Motor neuron (in vitro differentiated cells): ENCODE measurements around the gene S100A2. TPM values are rescaled to one million over a fixed set of nuclear protein-coding genes. Genes with fewer than 3 reads are reported as not detected.

ENCODE experiments used
- ATAC-seq, 8 experiments: fragments of 200-7000 bp; cut with Tn5 transposase; replicated peaks in 6 of 8; 2 replicates each; pipeline ENCODE4 v1.8.0; 2021; ENCODE audit warnings: mild to moderate bottlenecking in 8 of 8, moderate library complexity in 8 of 8
- H3K27ac ChIP-seq, 2 donors: fragments of 250-450 bp; sonication (Bioruptor Pico); 2 replicates each; pipeline ENCODE4 v1.9.0; 2021; ENCODE audit warnings: antibody characterized with exemption in 2 of 2, mild to moderate bottlenecking in 2 of 2, moderate library complexity in 1 of 2
- H3K4me1 ChIP-seq, 2 donors: fragments of 250-450 bp; sonication (Bioruptor Pico); replicated peaks in 1 of 2; 2 replicates each; pipeline ENCODE4 v1.6.1; 2021; ENCODE audit warnings: antibody characterized with exemption in 2 of 2, mild to moderate bottlenecking in 2 of 2, moderate library complexity in 1 of 2
- H3K4me3 ChIP-seq, 5 donors: fragments of 250-450 bp; sonication (Bioruptor Pico); 2 replicates each; pipeline ENCODE4 v1.9.0; 2021; ENCODE audit warnings: antibody characterized with exemption in 5 of 5, mild to moderate bottlenecking in 5 of 5, moderate library complexity in 4 of 5
- WGBS, 10 experiments: fragments of 450-650 bp; shearing (Covaris generic); methylation state at CpG; one replicate each; pipeline ENCODE4 v1.0.0; 2022; 5-methylcytosine and 5-hydroxymethylcytosine counted together
- in situ Hi-C, 9 experiments: fragments of 400-800 bp; cut with MboI; loops; one replicate each; pipeline ENCODE4 v1.15.0; 2021; ENCODE audit warnings: low sequenced_read_pairs in 9 of 9, low pct_unique_long_range_greater_than_20kb in 2 of 9; ENCODE audit not compliant: unreplicated experiment in 9 of 9
- total RNA-seq, 8 experiments: library from RNA; unstranded; fragments of 300-600 nt; gene quantifications; 2 replicates each; pipeline versions ENCODE4 v1.2.3 to v1.2.4, GENCODE V29; 2022

S100A2 gene
- total RNA-seq, 8 experiments from 2014 or later, result 0.23 to 4.5 (median 1.5) TPM; not detected in 2

- ATAC-seq, result no peak
These were observed 19.3 kb downstream of the S100A2 start for GRCh38 chr1:153546371-153546770.

GRCh38 chr1:153545067-153546055 is 20.3 kb downstream of the S100A2 start, which contains the start of gene S100A4:
Gene S100A4 (minus strand): TSS chr1:153545806. CDS start chr1:153544794, 1,012 bp downstream.
- Histone ChIP-seq H3K4me1 (peaks cover 19 to 25% of the 10 kb centered on the region in 2 donors), H3K27ac (peak within 1 kb of the TSS in 1 of 2 donors; percentile 68), H3K4me3 (no peak within 1 kb of the TSS)
- 0 to 100% (median 20%) methylated on average over 1 to 9 of the region's 19 CpGs; no CpG with 5 or more reads in 2 of the 10 experiments for WGBS, 10 experiments
- peak; percentile 39 to 95 (median 92) for ATAC-seq
- in situ Hi-C loops, result no loop called here

More at GRCh38 chr1:153546371-153546770, 19.3 kb downstream of the S100A2 start:
- 0 to 100% (median 100%) methylated on average over 2 to 4 of the region's 8 CpGs; no CpG with 5 or more reads in 7 of the 10 experiments for WGBS, 10 experiments
- Histone ChIP-seq H3K27ac (no peak overlapping the region), H3K4me1 (peaks cover 19 to 25% of the 10 kb centered on the region in 2 donors), H3K4me3 (no peak overlapping the region)
- in situ Hi-C loops, result no loop called here

GRCh38 chr1:153544453-153545066 is 21.1 kb downstream of the S100A2 start:
- Histone ChIP-seq H3K27ac (peak overlapping the region in 1 of 2 donors; percentile 68), H3K4me1 (peaks cover 19 to 25% of the 10 kb centered on the region in 2 donors), H3K4me3 (no peak overlapping the region)
- in situ Hi-C loops, result no loop called here
- ATAC-seq, result no peak
- WGBS, 10 experiments, result 56 to 67% (median 62%) methylated on average over 3 to 9 of the region's 10 CpGs; no CpG with 5 or more reads in 7 of the 10 experiments

GRCh38 chr1:153543736-153544135 is 21.9 kb downstream of the S100A2 start:
- Histone ChIP-seq H3K4me1 (peaks cover 19 to 25% of the 10 kb centered on the region in 2 donors), H3K27ac (no peak overlapping the region), H3K4me3 (no peak overlapping the region)
- no peak for ATAC-seq
- in situ Hi-C loops, result no loop called here
- WGBS, 10 experiments, result 0 to 100% (median 90%) methylated on average over 1 to 4 of the region's 4 CpGs; no CpG with 5 or more reads in 3 of the 10 experiments

DNA sequence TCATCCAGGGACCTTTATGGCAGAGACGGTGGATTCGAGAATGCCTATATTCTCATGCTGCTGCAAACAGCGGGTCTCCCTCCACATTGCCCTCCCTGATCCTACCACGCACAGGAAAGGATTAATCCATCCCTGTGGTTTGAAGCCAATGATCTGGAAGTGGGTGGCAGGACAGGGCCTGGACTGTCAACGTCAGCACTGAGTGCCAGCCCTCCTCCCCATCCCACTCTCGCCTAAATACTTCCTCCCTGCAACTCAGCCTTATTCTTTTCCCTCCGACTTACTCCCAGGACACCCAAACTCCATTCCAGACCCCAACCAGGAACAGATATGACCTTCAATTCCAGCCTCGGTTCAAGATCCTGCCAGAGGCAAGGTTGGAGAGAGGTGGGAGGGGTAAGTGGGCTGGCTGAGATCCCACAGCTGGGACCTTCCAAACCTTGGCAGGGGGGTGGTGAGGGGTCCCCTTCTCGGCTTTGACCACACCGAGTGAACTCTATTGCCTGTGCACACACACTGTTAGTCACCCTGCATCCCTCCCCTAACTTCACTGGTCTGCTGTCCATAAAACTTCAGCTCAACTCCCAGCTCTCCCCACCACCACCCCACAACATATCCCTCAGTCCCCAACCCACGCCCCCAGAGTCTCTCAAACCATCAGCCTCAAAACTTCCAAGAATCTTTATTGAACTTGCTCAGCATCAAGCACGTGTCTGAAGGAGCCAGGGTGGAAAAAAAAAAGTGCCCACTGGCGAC is 22.5 kb downstream of the S100A2 start:
- Histone ChIP-seq H3K27ac (no peak overlapping the region), H3K4me1 (peaks cover 19 to 30% of the 10 kb centered on the region in 2 donors), H3K4me3 (no peak overlapping the region)
- ATAC-seq, result no peak
- WGBS, 10 experiments, result 4 to 92% (median 77%) methylated on average over 2 to 10 of the region's 13 CpGs; no CpG with 5 or more reads in 2 of the 10 experiments
- in situ Hi-C loops, result no loop called here

DNA sequence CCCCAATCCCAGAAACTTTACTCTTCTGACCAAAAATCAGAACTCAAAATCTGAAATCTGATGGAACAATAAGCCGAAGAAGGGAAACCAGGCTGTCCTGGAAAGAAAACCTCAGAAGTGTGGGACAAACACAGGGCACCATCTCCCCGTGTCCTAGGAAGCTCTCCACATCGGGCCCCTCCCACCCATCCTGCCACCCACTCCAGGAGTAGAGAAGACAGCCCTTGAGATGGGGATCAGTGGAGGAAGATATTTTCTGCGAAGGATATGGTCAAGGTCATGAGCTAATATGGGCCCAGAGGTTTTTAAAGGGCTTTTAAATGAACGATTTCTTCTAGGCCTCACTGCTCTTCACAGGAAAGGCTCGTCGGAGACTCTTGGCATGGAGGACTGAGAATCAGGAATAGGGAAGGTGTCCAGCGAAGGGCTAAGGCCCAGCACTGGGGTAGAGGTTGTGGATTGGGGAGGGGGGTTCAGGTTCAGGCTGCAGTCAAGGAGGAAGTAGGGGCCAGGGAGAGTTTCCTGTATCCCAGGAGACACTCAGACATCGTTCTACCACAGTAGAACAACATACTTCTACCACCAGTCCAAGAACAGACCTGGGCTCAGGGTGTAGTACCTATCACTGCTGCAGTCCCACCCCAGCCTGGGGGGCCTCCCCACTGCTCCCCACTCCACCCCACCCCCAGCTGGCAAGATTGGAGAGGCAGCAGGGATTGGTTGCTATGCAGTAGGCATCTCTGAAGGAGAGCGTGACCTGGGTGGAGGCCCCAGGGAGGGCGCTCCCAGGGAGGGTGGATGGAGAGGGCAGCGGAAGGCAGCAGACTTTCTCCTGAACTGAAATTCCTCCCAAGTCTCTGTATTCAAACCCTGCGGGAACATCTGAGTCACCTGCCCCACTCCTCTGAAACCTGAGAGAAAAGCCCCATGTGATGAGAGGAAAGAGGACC is 23.7 kb downstream of the S100A2 start:
- in situ Hi-C loops, result no loop called here
- 33 to 91% (median 80%) methylated on average over 1 to 8 of the region's 13 CpGs; no CpG with 5 or more reads in 4 of the 10 experiments for WGBS, 10 experiments
- peak in 2 of 8 experiments; percentile 9 to 15 for ATAC-seq

DNA sequence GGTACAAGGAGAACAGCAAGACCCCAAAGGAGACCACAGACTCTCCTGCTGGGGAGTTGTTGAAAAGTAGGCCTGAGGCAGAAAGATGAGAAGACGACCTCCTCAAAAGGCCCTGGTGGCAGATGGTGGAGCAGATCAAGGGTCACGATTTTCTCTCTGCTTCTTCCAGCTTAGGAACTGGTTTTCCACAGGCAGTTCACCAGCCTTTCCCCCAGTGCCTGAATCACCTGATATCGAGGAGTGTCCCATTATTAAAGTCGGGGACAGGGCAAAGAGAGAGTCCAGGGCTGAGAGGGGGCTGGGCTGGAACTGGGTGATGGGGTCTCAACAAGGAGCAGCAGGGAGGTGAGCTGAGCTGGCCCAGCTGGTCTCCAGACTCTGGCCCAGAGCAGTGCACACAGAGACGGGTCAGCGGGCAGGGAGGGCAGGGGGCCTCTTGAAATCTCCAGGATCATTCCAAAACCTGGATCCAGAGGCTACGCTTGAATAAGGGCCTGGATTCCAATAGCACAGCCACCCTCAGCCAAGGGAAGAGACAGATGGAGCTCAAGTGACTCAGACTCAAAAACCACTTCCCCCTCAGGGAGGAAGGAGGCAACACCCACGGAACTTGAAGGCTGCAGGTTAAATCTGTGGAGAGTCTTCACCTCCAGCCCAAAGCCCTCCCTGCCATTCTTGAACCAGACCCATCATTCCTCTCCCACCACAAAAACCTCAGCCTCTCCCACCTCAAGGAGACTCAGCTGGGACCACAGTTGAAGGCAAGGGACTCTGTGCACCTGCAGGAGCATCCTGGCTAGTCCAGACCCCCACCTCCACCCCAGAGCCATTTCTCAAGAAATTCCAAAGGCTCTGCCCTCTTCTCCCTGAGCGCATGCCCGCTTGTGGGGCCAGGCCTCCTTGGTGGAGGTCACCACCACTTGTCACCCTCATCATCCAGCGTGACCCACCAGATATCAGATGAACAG is 25.0 kb downstream of the S100A2 start, which contains the start of gene S100A5:
TSS of gene S100A5 (minus strand) at position 541 of the 968 bp plus-strand sequence. CDS start 743 bp downstream, outside the sequence.
- H3K4me3 ChIP-seq, result no peak within 1 kb of the TSS
- H3K4me1 ChIP-seq, result peaks cover 14 to 23% of the 10 kb centered on the region in 2 donors
- H3K27ac ChIP-seq, result no peak within 1 kb of the TSS
- whole genome bisulfite sequencing, 10 experiments, result 79 to 92% (median 82%) methylated on average over 2 to 9 of the region's 11 CpGs; no CpG with 5 or more reads in 5 of the 10 experiments
- in situ Hi-C loops, result no loop called here
- peak in 1 of 8 experiments; percentile 0 for ATAC-seq

More for the DNA sequence above, 23.7 kb downstream of the S100A2 start:
- Histone ChIP-seq H3K4me3 (no peak overlapping the region), H3K27ac (no peak overlapping the region), H3K4me1 (peaks cover 16 to 27% of the 10 kb centered on the region in 2 donors)

GRCh38 chr1:153539395-153540093 is 26.1 kb downstream of the S100A2 start:
- peak in 1 of 8 experiments; percentile 45 for ATAC-seq
- H3K4me1 ChIP-seq, result peaks cover 3 to 13% of the 10 kb centered on the region in 2 donors
- H3K27ac ChIP-seq, result no peak overlapping the region
- H3K4me3 ChIP-seq, result no peak overlapping the region
- in situ Hi-C loops, result no loop called here
- WGBS, 10 experiments, result 0 to 96% (median 73%) methylated on average over 1 to 3 of the region's 4 CpGs; no CpG with 5 or more reads in 6 of the 10 experiments

- peak in 5 of 8 experiments; percentile 2 to 41 (median 15) for ATAC-seq
- Histone ChIP-seq H3K27ac (no peak overlapping the region), H3K4me1 (peaks cover 5 to 12% of the 10 kb centered on the region in 2 donors), H3K4me3 (no peak overlapping the region)
- in situ Hi-C loops, result no loop called here
- 29 to 100% (median 69%) methylated on average over 1 to 6 of the region's 6 CpGs; no CpG with 5 or more reads in 4 of the 10 experiments for WGBS, 10 experiments
These were observed 27.3 kb downstream of the S100A2 start for GRCh38 chr1:153538315-153538821.

DNA sequence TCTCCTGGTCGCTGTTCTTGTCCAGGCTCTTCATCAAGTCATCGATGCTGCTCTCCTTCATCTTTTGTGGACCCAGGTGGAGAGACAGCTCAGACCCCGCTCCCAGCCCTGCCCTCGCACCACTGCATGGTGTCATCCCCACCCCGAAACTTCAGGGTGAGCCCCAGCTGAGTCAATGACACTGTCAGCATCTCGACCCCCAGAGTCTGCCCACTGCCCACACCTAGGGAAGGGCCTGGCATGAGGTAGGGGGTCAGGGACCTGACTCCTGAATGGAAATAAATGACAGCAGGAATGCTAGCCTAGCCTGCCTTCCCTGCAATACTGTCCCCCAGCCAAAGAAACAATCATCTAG is 28.3 kb downstream of the S100A2 start:
- WGBS, 10 experiments, result 81 to 100% (median 100%) methylated on average over 2 to 4 of the region's 6 CpGs; no CpG with 5 or more reads in 5 of the 10 experiments
- Histone ChIP-seq H3K4me3 (no peak overlapping the region), H3K4me1 (peaks cover 7 to 19% of the 10 kb centered on the region in 2 donors), H3K27ac (no peak overlapping the region)
- in situ Hi-C loops, result no loop called here
- no peak for ATAC-seq
